Fibroblast of pulmonary artery (primary cell): Measurements from ENCODE around the gene STK17A.
"Not testable (repeated sequence)": the region's sequence is repeated elsewhere in the genome, so short reads cannot be mapped to it uniquely, and the experiment has no call there.

Experiments
- DNase-seq: peaks from one replicate; pipeline ENCODE4 v3.0.0-alpha.2; 2010; ENCODE audit warnings: low read depth
- H3K4me3 ChIP-seq: replicated peaks from 2 replicates; pipeline ENCODE4 v1.5.1; 2011; ENCODE audit warnings: low read depth, mild to moderate bottlenecking, control low read depth, low read length, moderate library complexity
- CTCF ChIP-seq: IDR thresholded peaks from 2 replicates; pipeline ENCODE4 v1.5.1; 2011; ENCODE audit warnings: mild to moderate bottlenecking, control low read depth, low read length, inconsistent platforms; ENCODE audit errors: missing control alignments

Gene STK17A

DNA sequence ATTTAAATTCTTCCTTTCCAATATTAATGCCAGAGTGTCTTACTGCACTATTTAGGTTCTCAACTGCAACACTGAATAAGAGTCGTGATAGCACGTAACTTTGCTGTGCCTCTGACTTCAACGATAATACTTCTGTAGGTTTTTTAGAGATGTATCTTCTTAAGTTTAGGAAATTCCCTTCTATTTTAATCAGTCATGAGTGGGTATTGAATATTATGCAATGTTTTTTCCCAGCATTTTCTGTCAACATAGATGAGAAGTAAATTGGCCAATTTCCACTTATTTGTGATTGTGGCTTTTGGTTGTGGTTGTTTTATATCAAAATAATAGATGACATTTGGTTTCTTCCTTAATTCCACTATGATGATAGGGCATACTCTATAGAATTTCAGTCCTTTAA is 6.7 kb upstream of the STK17A start:
- no peak for TF ChIP-seq CTCF
- H3K4me3 ChIP-seq: no peak overlapping the region
- DNase-seq: no peak

DNA sequence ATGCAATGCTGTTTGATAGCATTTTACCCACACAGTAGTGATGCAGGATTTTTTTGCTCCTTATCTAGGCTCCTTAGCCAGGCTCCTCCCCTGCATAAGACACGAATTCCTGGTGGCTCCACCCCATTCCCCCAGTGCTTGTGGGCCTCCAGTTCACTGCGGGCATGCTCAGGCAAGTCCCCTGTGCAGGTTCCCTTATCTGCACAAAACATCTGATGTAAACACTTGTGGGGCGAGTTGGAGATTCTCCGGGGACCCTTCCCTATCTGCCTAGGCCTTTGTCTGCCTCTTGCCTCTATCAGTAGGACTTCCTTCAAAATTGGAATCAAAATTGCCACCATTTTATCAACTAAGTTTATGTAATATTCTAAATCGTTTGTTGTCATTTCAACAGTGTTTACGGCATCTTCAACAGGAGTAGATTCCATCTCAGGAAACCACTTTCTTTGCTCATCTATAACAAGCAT is 5.4 kb upstream of the STK17A start:
- no peak overlapping the region for H3K4me3 ChIP-seq
- DNase-seq: peak; percentile 53

GRCh38 chr7:43583424-43584194 is 701 bp downstream of the STK17A start:
- no peak for TF ChIP-seq CTCF
- peak; percentile 49 for DNase-seq
- H3K4me3 ChIP-seq: peak overlapping the region; percentile 93

More for the DNA sequence above, 5.4 kb upstream of the STK17A start:
- no peak for TF ChIP-seq CTCF

DNA sequence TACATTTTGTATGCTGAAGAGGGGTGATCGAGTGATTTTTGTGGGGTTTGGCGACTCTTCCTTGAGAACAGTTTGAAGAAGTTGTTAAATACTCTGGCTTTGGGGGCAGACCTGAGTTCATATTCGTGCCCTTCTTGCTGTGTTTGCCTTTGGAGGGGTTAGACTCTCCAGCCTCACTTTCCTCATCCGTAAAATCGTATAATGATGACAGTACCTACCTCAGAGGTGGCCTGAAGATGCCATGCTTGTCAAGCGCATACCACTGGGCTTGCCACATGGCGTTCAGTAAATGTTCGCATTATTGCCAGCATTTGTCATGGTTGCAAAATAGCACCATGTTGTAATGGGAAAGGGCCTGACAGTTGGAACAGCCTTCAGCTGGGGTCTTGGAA is 1.3 kb downstream of the STK17A start:
- DNase-seq: peak; percentile 85
- TF ChIP-seq CTCF: no peak
- peak overlapping the region; percentile 93 for H3K4me3 ChIP-seq

- peak overlapping the region; percentile 93 for H3K4me3 ChIP-seq
- not testable (repeated sequence) for DNase-seq
Measured at GRCh38 chr7:43584733-43585132, 1.8 kb downstream of the STK17A start.

DNA sequence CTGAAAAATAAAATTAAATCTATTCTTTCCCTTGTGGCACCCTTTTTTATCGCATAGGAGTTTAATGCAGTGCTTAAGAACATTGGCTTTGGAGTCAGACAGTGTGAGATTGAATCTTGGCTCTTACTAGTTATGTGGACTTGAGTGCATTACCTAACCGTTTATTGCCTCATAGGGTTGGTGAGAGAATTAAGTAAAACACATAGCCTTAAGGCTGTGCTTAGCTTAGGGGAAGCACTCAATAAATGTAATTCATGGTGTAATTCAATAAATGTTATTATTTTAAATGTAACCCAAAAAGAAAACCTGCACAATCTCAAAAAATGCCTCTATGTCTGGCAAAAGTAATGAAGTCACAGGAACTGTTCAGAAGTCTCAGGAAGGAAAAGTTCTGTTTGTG is 2.7 kb downstream of the STK17A start:
- peak overlapping the region; percentile 93 for H3K4me3 ChIP-seq
- DNase-seq: peak; percentile 87
- TF ChIP-seq CTCF: no peak

GRCh38 chr7:43586251-43586900 is 3.5 kb downstream of the STK17A start:
- peak; percentile 40 for DNase-seq

More at GRCh38 chr7:43586251-43586900, 3.5 kb downstream of the STK17A start:
- TF ChIP-seq CTCF: no peak
- no peak overlapping the region for H3K4me3 ChIP-seq
